ENCODE measurements around the gene ADGRA3. TPM values are rescaled to one million over a fixed set of nuclear protein-coding genes. Genes with fewer than 3 reads are reported as not detected.

ADGRA3 gene
- total RNA-seq, 1 experiment from 2014 or later: 35.0 TPM

DNA sequence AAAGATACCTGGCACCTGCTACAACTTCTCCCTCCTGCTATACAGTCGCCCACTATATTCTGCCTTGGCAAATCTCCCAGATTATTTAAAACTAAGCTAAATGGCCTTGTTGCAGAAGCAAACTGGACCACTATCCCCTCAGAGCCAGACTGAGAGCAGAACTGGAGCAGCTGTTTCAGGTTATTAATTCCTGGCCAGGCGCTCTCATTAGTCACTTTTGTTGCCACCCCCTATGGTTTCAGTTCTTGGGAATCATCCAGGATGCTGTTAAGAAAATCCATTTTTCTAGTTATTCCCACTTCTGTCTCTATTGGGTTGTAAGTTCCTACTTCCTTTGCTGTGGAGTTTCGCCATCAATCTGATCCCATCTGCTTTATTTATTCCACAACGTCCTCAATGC, 30.1 kb downstream of the ADGRA3 start:
- Mint-ChIP-seq H3K4me3 (ENCODE audit: unreplicated experiment) (no peak overlapping the region), H3K27ac (ENCODE audit: unreplicated experiment) (peak overlapping the region; percentile 21), H3K36me3 (ENCODE audit: insufficient read depth, unreplicated experiment) (no peaks in the 10 kb centered on the region), H3K4me1 (ENCODE audit: low read depth, unreplicated experiment) (peaks cover 27% of the 10 kb centered on the region), H3K27me3 (ENCODE audit: insufficient read depth, unreplicated experiment) (no peaks in the 10 kb centered on the region), H3K9me3 (ENCODE audit: unreplicated experiment) (no peaks in the 10 kb centered on the region)
- no TSS peak for BruUV-seq (replicated peaks)
- CTCF ChIA-PET: no interaction called here
- H3K4me1 ChIP-seq: peaks cover 12% of the 10 kb centered on the region
- POLR2A ChIA-PET: no interaction called here
- H3K4me3 ChIP-seq (ENCODE audit: low read depth, low read length): no peak overlapping the region
- no peak for DNase-seq
- TF ChIP-seq, protein P1, sequence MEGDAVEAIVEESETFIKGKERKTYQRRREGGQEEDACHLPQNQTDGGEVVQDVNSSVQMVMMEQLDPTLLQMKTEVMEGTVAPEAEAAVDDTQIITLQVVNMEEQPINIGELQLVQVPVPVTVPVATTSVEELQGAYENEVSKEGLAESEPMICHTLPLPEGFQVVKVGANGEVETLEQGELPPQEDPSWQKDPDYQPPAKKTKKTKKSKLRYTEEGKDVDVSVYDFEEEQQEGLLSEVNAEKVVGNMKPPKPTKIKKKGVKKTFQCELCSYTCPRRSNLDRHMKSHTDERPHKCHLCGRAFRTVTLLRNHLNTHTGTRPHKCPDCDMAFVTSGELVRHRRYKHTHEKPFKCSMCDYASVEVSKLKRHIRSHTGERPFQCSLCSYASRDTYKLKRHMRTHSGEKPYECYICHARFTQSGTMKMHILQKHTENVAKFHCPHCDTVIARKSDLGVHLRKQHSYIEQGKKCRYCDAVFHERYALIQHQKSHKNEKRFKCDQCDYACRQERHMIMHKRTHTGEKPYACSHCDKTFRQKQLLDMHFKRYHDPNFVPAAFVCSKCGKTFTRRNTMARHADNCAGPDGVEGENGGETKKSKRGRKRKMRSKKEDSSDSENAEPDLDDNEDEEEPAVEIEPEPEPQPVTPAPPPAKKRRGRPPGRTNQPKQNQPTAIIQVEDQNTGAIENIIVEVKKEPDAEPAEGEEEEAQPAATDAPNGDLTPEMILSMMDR (IDR thresholded peaks at IDR 0.05; ENCODE audit: insufficient read depth in 1 of 2, low read depth in 1 of 2, low read length in 1 of 2, severe bottlenecking in 1 of 2, unreplicated experiment in 1 of 2): no peak
- H3K9me3 ChIP-seq: no peaks in the 10 kb centered on the region
- intact Hi-C loops (cut with micrococcal nuclease; ENCODE audit: unreplicated experiment): no loop called here
- no peaks in the 10 kb centered on the region for H3K27me3 ChIP-seq (replicated peaks; ENCODE audit: control insufficient read depth, insufficient read depth, low read length)
- no peaks in the 10 kb centered on the region for H3K36me3 ChIP-seq (ENCODE audit: control insufficient read depth, insufficient read depth, low read length)

DNA sequence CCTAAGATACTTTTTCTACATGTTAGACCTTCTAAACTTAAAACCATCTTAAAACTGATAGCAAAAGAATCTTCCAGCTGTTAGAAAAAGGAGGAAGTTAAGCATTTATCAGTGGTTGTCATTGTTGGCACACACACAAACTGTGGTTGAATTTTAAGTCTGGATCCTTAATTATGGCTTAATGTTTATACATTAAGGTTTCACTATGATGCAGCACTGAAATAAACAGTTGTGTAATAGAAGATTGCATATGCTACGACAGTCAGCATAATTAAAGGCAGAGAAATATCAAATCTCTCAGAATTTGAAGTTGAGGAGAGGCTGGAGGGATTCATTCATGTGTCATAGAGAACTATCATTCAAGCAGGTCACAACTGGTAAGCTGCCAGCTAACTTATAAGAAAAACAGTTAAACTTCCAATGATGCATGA, 32.3 kb downstream of the ADGRA3 start:
- Mint-ChIP-seq H3K4me3 (ENCODE audit: unreplicated experiment) (no peak overlapping the region), H3K4me1 (ENCODE audit: low read depth, unreplicated experiment) (peaks cover 26% of the 10 kb centered on the region)
- CTCF ChIA-PET: no interaction called here

DNA sequence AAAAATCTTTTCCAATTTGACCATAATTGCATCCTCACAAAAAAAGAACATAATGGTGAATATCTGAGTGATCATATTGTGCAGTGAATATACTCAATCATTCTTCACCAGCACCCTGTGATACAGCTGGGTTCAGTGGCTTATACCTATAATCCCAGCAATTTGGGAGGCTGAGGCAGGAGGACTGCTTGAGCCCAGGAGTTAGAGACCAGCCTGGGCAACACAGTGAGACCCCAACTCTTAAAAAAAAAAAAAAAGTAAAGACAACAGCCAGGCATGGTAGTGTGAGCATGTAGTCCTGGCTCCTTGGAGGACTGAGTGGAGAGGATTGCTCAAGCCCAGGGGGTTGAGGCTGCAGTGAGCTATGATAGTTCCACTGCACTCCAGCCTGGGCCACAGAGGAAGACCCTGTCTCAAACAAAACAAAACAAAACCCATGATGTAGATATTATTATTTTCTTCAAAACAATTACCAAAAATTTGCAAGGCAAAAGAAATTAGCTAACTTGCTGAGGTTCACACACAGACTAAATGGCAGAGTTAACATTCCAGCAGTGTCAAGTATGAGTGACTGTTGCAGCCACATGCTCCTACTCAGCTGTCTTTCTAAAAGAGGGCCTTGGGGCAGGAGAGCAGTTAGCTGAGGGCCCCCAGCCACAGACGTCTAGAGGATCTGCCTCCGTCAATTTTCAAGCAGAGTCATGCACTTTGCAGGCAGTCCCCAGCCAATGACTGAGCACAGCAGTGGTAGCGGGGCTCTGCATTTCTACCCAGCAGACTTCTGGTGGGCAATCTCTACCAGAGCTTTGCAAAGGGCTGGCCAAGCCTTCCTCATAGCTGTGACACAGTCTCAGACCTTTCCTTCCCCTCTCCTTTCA, 33.4 kb downstream of the ADGRA3 start:
- intact Hi-C loops (cut with micrococcal nuclease; ENCODE audit: unreplicated experiment): no loop called here
- ChIA-PET CTCF (no interaction called here), POLR2A (no interaction called here)
- H3K27ac Mint-ChIP-seq (ENCODE audit: unreplicated experiment): no peak overlapping the region
- no peak for DNase-seq
- H3K9me3 Mint-ChIP-seq (ENCODE audit: unreplicated experiment): no peaks in the 10 kb centered on the region
- H3K27me3 ChIP-seq (replicated peaks; ENCODE audit: control insufficient read depth, insufficient read depth, low read length): no peaks in the 10 kb centered on the region
- no peak overlapping the region for H3K4me3 ChIP-seq (ENCODE audit: low read depth, low read length)
- H3K9me3 ChIP-seq: no peaks in the 10 kb centered on the region
- BruUV-seq (replicated peaks): no TSS peak
- no peaks in the 10 kb centered on the region for H3K36me3 ChIP-seq (ENCODE audit: control insufficient read depth, insufficient read depth, low read length)
- H3K4me1 ChIP-seq: peaks cover 13% of the 10 kb centered on the region
- H3K4me3 Mint-ChIP-seq (ENCODE audit: unreplicated experiment): no peak overlapping the region
- TF ChIP-seq, protein P1 (IDR thresholded peaks at IDR 0.05; ENCODE audit: insufficient read depth in 1 of 2, low read depth in 1 of 2, low read length in 1 of 2, severe bottlenecking in 1 of 2, unreplicated experiment in 1 of 2): no peak
- no peaks in the 10 kb centered on the region for H3K36me3 Mint-ChIP-seq (ENCODE audit: insufficient read depth, unreplicated experiment)
- peaks cover 27% of the 10 kb centered on the region for H3K4me1 Mint-ChIP-seq (ENCODE audit: low read depth, unreplicated experiment)
- no peaks in the 10 kb centered on the region for H3K27me3 Mint-ChIP-seq (ENCODE audit: insufficient read depth, unreplicated experiment)

More for the DNA sequence above, 32.3 kb downstream of the ADGRA3 start:
- no peaks in the 10 kb centered on the region for H3K36me3 ChIP-seq (ENCODE audit: control insufficient read depth, insufficient read depth, low read length)
- intact Hi-C loops (cut with micrococcal nuclease; ENCODE audit: unreplicated experiment): no loop called here
- no peaks in the 10 kb centered on the region for H3K27me3 Mint-ChIP-seq (ENCODE audit: insufficient read depth, unreplicated experiment)
- POLR2A ChIA-PET: no interaction called here
- no peaks in the 10 kb centered on the region for H3K9me3 Mint-ChIP-seq (ENCODE audit: unreplicated experiment)
- H3K27ac Mint-ChIP-seq (ENCODE audit: unreplicated experiment): no peak overlapping the region
- H3K4me1 ChIP-seq: peaks cover 13% of the 10 kb centered on the region
- no peak for DNase-seq
- H3K4me3 ChIP-seq (ENCODE audit: low read depth, low read length): no peak overlapping the region
- H3K9me3 ChIP-seq: no peaks in the 10 kb centered on the region
- H3K27me3 ChIP-seq (replicated peaks; ENCODE audit: control insufficient read depth, insufficient read depth, low read length): no peaks in the 10 kb centered on the region
- TF ChIP-seq, protein P1 (IDR thresholded peaks at IDR 0.05; ENCODE audit: insufficient read depth in 1 of 2, low read depth in 1 of 2, low read length in 1 of 2, severe bottlenecking in 1 of 2, unreplicated experiment in 1 of 2): no peak
- no TSS peak for BruUV-seq (replicated peaks)
- H3K36me3 Mint-ChIP-seq (ENCODE audit: insufficient read depth, unreplicated experiment): no peaks in the 10 kb centered on the region

All from Caco-2 (cell line).